ENCODE measurements around the gene TP53TG5. TPM values are rescaled to one million over a fixed set of nuclear protein-coding genes. Genes with fewer than 3 reads are reported as not detected.

The TP53TG5 gene
- total RNA-seq, 1 donor from 2014 or later: not detected

DNA sequence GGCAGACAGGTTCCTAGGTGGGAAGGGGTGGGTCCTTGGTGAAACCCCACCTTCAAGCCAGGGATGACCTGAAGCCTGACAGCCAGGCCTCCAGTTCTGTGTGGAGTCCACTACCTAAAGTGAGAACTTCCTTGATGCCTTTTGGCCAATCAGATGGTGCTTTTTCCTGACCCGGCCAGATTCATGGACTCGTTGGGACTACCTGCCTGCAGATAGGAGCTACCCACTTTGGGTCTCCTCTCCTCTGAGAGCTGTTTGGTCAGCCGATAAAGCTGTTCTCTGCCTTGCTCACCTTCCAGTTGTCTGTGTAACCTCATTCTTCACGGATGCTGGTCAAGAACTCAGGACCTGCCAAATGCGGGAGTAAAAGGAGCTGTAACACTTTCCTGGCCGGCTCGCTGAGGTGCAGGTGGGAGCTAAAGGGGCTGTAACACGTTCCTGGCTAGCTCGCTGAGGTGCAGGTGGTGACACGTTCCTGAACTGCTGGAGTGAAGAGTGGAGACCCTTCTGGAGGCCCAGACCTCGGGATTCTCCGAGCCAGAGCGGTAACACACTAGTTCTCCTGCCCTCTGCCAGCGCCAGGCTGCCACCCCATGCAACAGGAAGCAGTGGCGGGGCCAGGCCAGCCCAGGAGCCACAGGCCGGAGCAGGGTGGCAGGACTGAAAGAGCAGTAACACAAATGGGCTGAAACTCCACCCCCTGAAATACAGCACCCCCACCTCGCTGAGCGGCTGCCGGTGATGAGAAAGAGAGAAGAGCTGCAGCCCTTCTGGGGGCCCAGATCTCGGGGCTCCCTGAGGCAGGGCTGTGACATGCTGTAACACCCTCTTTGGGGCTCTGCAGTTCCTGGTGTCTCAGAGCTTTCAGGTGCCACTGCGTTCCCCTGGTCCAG, 16.3 kb upstream of the TP53TG5 start:
- no peaks in the 10 kb centered on the region for H3K4me1 ChIP-seq (ENCODE audit: insufficient read depth, low read length)
- no peak overlapping the region for H3K4me3 ChIP-seq (ENCODE audit: insufficient read depth, low read depth, low read length)
- FAIRE-seq (no peak), DNase-seq (ENCODE audit: low read depth) (no peak)
- TF ChIP-seq, protein P1, sequence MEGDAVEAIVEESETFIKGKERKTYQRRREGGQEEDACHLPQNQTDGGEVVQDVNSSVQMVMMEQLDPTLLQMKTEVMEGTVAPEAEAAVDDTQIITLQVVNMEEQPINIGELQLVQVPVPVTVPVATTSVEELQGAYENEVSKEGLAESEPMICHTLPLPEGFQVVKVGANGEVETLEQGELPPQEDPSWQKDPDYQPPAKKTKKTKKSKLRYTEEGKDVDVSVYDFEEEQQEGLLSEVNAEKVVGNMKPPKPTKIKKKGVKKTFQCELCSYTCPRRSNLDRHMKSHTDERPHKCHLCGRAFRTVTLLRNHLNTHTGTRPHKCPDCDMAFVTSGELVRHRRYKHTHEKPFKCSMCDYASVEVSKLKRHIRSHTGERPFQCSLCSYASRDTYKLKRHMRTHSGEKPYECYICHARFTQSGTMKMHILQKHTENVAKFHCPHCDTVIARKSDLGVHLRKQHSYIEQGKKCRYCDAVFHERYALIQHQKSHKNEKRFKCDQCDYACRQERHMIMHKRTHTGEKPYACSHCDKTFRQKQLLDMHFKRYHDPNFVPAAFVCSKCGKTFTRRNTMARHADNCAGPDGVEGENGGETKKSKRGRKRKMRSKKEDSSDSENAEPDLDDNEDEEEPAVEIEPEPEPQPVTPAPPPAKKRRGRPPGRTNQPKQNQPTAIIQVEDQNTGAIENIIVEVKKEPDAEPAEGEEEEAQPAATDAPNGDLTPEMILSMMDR (IDR thresholded peaks at IDR 0.05; ENCODE audit: insufficient read depth, low read depth, low read length): no peak
- no peak for TF ChIP-seq EZH2 (IDR thresholded peaks at IDR 0.05; ENCODE audit: insufficient read depth, low read length)
- Mint-ChIP-seq H3K4me3 (ENCODE audit: unreplicated experiment) (no peak overlapping the region), H3K27me3 (ENCODE audit: low read depth, unreplicated experiment) (no peaks in the 10 kb centered on the region), H3K9me3 (ENCODE audit: unreplicated experiment) (no peaks in the 10 kb centered on the region), H3K27ac (ENCODE audit: unreplicated experiment) (no peak overlapping the region), H3K36me3 (ENCODE audit: low read depth, unreplicated experiment) (peaks cover 9% of the 10 kb centered on the region), H3K4me1 (ENCODE audit: low read depth, unreplicated experiment) (no peaks in the 10 kb centered on the region)
- H3K27ac ChIP-seq (ENCODE audit: low read depth, low read length): no peak overlapping the region
- no peaks in the 10 kb centered on the region for H3K36me3 ChIP-seq (ENCODE audit: insufficient read depth, low read length)
- H4K20me1 ChIP-seq (ENCODE audit: insufficient read depth, low read length): no peaks in the 10 kb centered on the region
- no peak overlapping the region for H3K9ac ChIP-seq (ENCODE audit: low read length)
- no peaks in the 10 kb centered on the region for H3K27me3 ChIP-seq (ENCODE audit: insufficient read depth, low read length)
- no peak overlapping the region for H2AFZ ChIP-seq (ENCODE audit: low read depth, low read length)
- no peaks in the 10 kb centered on the region for H3K9me3 ChIP-seq (ENCODE audit: insufficient read depth, low read depth, low read length)
- H3K4me2 ChIP-seq (ENCODE audit: low read length): no peak overlapping the region
- H3K79me2 ChIP-seq (ENCODE audit: insufficient read depth, low read length): no peaks in the 10 kb centered on the region

DNA sequence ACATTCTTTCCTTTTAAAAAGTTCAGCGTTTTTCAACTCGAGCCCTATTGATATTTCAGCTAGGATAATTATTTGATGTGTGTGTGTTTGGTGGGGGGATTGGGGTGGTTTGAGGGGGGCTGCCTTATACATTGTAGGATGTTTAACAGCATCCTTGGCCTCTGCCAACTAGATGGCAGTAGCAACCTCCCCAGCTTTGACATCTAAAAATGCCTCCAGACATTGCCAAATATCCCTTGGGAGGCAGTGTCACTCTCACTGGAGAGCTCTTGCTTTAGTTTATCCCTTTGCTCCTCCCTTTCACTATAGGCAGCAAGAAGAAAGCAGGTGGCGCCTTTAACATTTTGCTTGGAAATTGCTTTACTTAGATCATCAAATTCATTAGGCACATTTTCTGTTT, 14.6 kb upstream of the TP53TG5 start:
- Mint-ChIP-seq H3K27ac (ENCODE audit: unreplicated experiment) (no peak overlapping the region), H3K4me3 (ENCODE audit: unreplicated experiment) (no peak overlapping the region), H3K27me3 (ENCODE audit: low read depth, unreplicated experiment) (no peaks in the 10 kb centered on the region), H3K4me1 (ENCODE audit: low read depth, unreplicated experiment) (no peaks in the 10 kb centered on the region), H3K36me3 (ENCODE audit: low read depth, unreplicated experiment) (peaks cover 9% of the 10 kb centered on the region), H3K9me3 (ENCODE audit: unreplicated experiment) (no peaks in the 10 kb centered on the region)
- Histone ChIP-seq H4K20me1 (ENCODE audit: insufficient read depth, low read length) (no peaks in the 10 kb centered on the region), H3K4me2 (ENCODE audit: low read length) (no peak overlapping the region), H3K79me2 (ENCODE audit: insufficient read depth, low read length) (no peaks in the 10 kb centered on the region), H3K27ac (ENCODE audit: low read depth, low read length) (no peak overlapping the region), H3K36me3 (ENCODE audit: insufficient read depth, low read length) (no peaks in the 10 kb centered on the region), H3K9me3 (ENCODE audit: insufficient read depth, low read depth, low read length) (no peaks in the 10 kb centered on the region), H2AFZ (ENCODE audit: low read depth, low read length) (no peak overlapping the region), H3K27me3 (ENCODE audit: insufficient read depth, low read length) (no peaks in the 10 kb centered on the region), H3K9ac (ENCODE audit: low read length) (no peak overlapping the region), H3K4me3 (ENCODE audit: insufficient read depth, low read depth, low read length) (no peak overlapping the region), H3K4me1 (ENCODE audit: insufficient read depth, low read length) (no peaks in the 10 kb centered on the region)
- FAIRE-seq: no peak
- TF ChIP-seq, protein P1 (IDR thresholded peaks at IDR 0.05; ENCODE audit: insufficient read depth, low read depth, low read length): no peak
- TF ChIP-seq EZH2 (IDR thresholded peaks at IDR 0.05; ENCODE audit: insufficient read depth, low read length): no peak
- no peak for DNase-seq (ENCODE audit: low read depth)

DNA sequence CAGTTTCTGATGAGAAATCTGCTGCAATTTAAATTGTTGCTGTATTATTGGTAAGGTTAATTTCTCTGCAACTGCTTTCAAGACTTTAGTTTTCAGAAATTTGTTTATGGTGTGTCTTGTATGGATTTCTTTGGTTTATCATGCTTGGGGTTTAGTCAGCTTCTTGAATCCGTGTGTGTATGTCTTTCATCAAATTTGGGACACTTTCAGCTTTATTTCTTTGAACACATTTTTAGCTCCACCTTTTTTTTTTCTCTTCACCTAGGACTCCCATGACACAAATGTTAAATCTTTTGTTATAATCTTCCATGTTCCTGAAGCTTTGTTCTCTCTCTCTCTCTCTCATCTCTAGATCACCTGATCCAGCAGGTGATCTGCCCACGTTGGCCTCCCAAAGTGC, 13.4 kb upstream of the TP53TG5 start:
- no peaks in the 10 kb centered on the region for H3K9me3 Mint-ChIP-seq (ENCODE audit: unreplicated experiment)
- DNase-seq (ENCODE audit: low read depth): no peak
- no peak for TF ChIP-seq EZH2 (IDR thresholded peaks at IDR 0.05; ENCODE audit: insufficient read depth, low read length)
- TF ChIP-seq, protein P1 (IDR thresholded peaks at IDR 0.05; ENCODE audit: insufficient read depth, low read depth, low read length): no peak
- no peak overlapping the region for H3K27ac Mint-ChIP-seq (ENCODE audit: unreplicated experiment)
- FAIRE-seq: no peak
- no peaks in the 10 kb centered on the region for H3K9me3 ChIP-seq (ENCODE audit: insufficient read depth, low read depth, low read length)
- H3K4me1 ChIP-seq (ENCODE audit: insufficient read depth, low read length): no peaks in the 10 kb centered on the region
- H3K4me2 ChIP-seq (ENCODE audit: low read length): no peak overlapping the region
- no peak overlapping the region for H3K27ac ChIP-seq (ENCODE audit: low read depth, low read length)
- no peaks in the 10 kb centered on the region for H4K20me1 ChIP-seq (ENCODE audit: insufficient read depth, low read length)
- no peaks in the 10 kb centered on the region for H3K27me3 Mint-ChIP-seq (ENCODE audit: low read depth, unreplicated experiment)
- H3K36me3 ChIP-seq (ENCODE audit: insufficient read depth, low read length): no peaks in the 10 kb centered on the region
- no peaks in the 10 kb centered on the region for H3K27me3 ChIP-seq (ENCODE audit: insufficient read depth, low read length)
- no peaks in the 10 kb centered on the region for H3K79me2 ChIP-seq (ENCODE audit: insufficient read depth, low read length)
- no peaks in the 10 kb centered on the region for H3K4me1 Mint-ChIP-seq (ENCODE audit: low read depth, unreplicated experiment)
- peaks cover 7% of the 10 kb centered on the region for H3K36me3 Mint-ChIP-seq (ENCODE audit: low read depth, unreplicated experiment)
- no peak overlapping the region for H3K9ac ChIP-seq (ENCODE audit: low read length)
- H3K4me3 ChIP-seq (ENCODE audit: insufficient read depth, low read depth, low read length): no peak overlapping the region
- H2AFZ ChIP-seq (ENCODE audit: low read depth, low read length): no peak overlapping the region
- no peak overlapping the region for H3K4me3 Mint-ChIP-seq (ENCODE audit: unreplicated experiment)
